ENCODE results near the gene RPTOR.

- TF ChIP-seq CTCF (IDR thresholded peaks at IDR 0.05) (no peak), POLR2AphosphoS5 (IDR thresholded peaks at IDR 0.05; ENCODE audit: low read depth, low read length) (no peak), REST (IDR thresholded peaks at IDR 0.05; ENCODE audit: insufficient read depth in 1 of 2, low read depth in 2 of 2, low read length in 1 of 2) (no peak), SIN3A (IDR thresholded peaks at IDR 0.05; ENCODE audit: borderline replicate concordance, insufficient read depth, low read depth, low read length) (no peak), TCF7L2 (IDR thresholded peaks at IDR 0.05; ENCODE audit: low read depth, low read length) (no peak)
These were observed 259.8 kb downstream of the RPTOR start for GRCh38 chr17:80804466-80804865.
